SK-N-DZ (cell line): ENCODE results near the gene PDIA4. TPM values are rescaled to one million over a fixed set of nuclear protein-coding genes. Genes with fewer than 3 reads are reported as not detected.
"Not testable (repeated sequence)": the region's sequence is repeated elsewhere in the genome, so short reads cannot be mapped to it uniquely, and the experiment has no call there.

Experiments used
- DNase-seq: peaks from one replicate; pipeline ENCODE4 v3.0.0-alpha.2; 2015; ENCODE audit warnings: low spot score
- polyA plus RNA-seq, 2 experiments: library from polyadenylated mRNA; depleted of rRNA; stranded (reverse); fragments of >200 nt; gene quantifications; 2 replicates each; pipeline ENCODE4 v1.2.3, GENCODE V29; 2014

The PDIA4 gene
- polyA plus RNA-seq (2014; cell fraction: cytosol; rRNA removed) = 98.0 and 104 TPM in 2 replicates
- polyA plus RNA-seq (2014; cell fraction: nucleus; rRNA removed) = 76.9 and 91.1 TPM in 2 replicates

GRCh38 chr7:149028346-149029109, at the start of gene PDIA4:
TSS of gene PDIA4 (minus strand) at chr7:149028505. CDS start at chr7:149028408, 97 bp downstream.
- DNase-seq = peak; percentile 99

GRCh38 chr7:149077594-149077993, 49.3 kb upstream of the PDIA4 start:
- no peak for DNase-seq

GRCh38 chr7:149075286-149075685, 47.0 kb upstream of the PDIA4 start:
- no peak for DNase-seq

- no peak for DNase-seq
These were observed 46.0 kb upstream of the PDIA4 start for GRCh38 chr7:149074116-149074885.

- no peak for DNase-seq
These were observed 44.1 kb upstream of the PDIA4 start for GRCh38 chr7:149072438-149072775.

- DNase-seq = peak; percentile 26
These were observed 43.5 kb upstream of the PDIA4 start for GRCh38 chr7:149071641-149072437.

GRCh38 chr7:149071182-149071635, 42.9 kb upstream of the PDIA4 start:
- no peak for DNase-seq

GRCh38 chr7:149070372-149071125, 42.2 kb upstream of the PDIA4 start:
- no peak for DNase-seq

GRCh38 chr7:149067869-149068268, 39.6 kb upstream of the PDIA4 start:
- DNase-seq = no peak

- DNase-seq = no peak
These were observed 35.2 kb upstream of the PDIA4 start for GRCh38 chr7:149063476-149063875.

- not testable (repeated sequence) for DNase-seq
These were observed 34.1 kb upstream of the PDIA4 start for GRCh38 chr7:149062217-149062899.

- no peak for DNase-seq
These were observed 31.9 kb upstream of the PDIA4 start for GRCh38 chr7:149060156-149060555.

- no peak for DNase-seq
These were observed 25.6 kb upstream of the PDIA4 start for GRCh38 chr7:149053885-149054284.

GRCh38 chr7:149053384-149053783, 25.1 kb upstream of the PDIA4 start:
- no peak for DNase-seq

GRCh38 chr7:149050941-149051340, 22.6 kb upstream of the PDIA4 start:
- DNase-seq = no peak

GRCh38 chr7:149048805-149049204, 20.5 kb upstream of the PDIA4 start:
- no peak for DNase-seq

GRCh38 chr7:149046416-149046815, 18.1 kb upstream of the PDIA4 start:
- no peak for DNase-seq

- no peak for DNase-seq
These were observed 15.6 kb upstream of the PDIA4 start for GRCh38 chr7:149043936-149044335.

- no peak for DNase-seq
These were observed 13.0 kb upstream of the PDIA4 start for GRCh38 chr7:149041350-149041749.

- not testable (repeated sequence) for DNase-seq
These were observed 10.3 kb upstream of the PDIA4 start for GRCh38 chr7:149038641-149039040.

- no peak for DNase-seq
These were observed 8.4 kb upstream of the PDIA4 start for GRCh38 chr7:149036676-149037075.
